Measurements from ENCODE around the gene IP6K1. TPM values are rescaled to one million over a fixed set of nuclear protein-coding genes. Genes with fewer than 3 reads are reported as not detected.

Gene IP6K1
- total RNA-seq, 1 experiment from 2014 or later = 42.2 TPM

- Mint-ChIP-seq H3K27ac (no peak overlapping the region; a peak in 1 of 7 replicates), H3K9me3 (no peaks in the 10 kb centered on the region; a peak in 1 of 5 replicates), H3K36me3 (ENCODE audit: insufficient read depth in 1 of 3, low read depth in 3 of 3) (peaks cover 10 to 21% (median 20%) of the 10 kb centered on the region in 3 experiments), H3K4me3 (no peak overlapping the region), H3K27me3 (ENCODE audit: low read depth) (no peaks in the 10 kb centered on the region; the same call in 1 of the 2 replicates), H3K4me1 (peaks cover 15 to 23% of the 10 kb centered on the region in 2 experiments)
- Histone ChIP-seq H3K23ac (ENCODE audit: insufficient read length, low read depth, low read length) (no peak overlapping the region), H3K79me2 (ENCODE audit: insufficient read depth, low read length) (peaks cover 2% of the 10 kb centered on the region; the same call in 1 of the 2 replicates), H3K18ac (ENCODE audit: insufficient read length, low read depth, low read length) (no peak overlapping the region), H2BK120ac (ENCODE audit: low read depth, low read length, poor library complexity, severe bottlenecking) (no peak overlapping the region), H3K27ac (ENCODE audit: insufficient read length, low read depth, low read length) (no peak overlapping the region), H3K79me1 (ENCODE audit: insufficient read depth, low read depth, low read length, poor library complexity, severe bottlenecking) (peaks cover 4% of the 10 kb centered on the region), H3K9ac (ENCODE audit: extremely low read depth, insufficient read length, low read length) (no peak overlapping the region), H2BK15ac (ENCODE audit: low read depth, low read length) (no peak overlapping the region), H2BK12ac (ENCODE audit: insufficient read length, low read depth, low read length) (no peak overlapping the region), H3K14ac (ENCODE audit: insufficient read depth, low read length) (no peak overlapping the region), H3K4ac (ENCODE audit: low read depth, low read length) (no peak overlapping the region), H3T11ph (ENCODE audit: low read length) (no peak overlapping the region), H2BK5ac (ENCODE audit: insufficient read length, low read length) (no peak overlapping the region), H3K27me3 (ENCODE audit: insufficient read depth, low read length) (no peaks in the 10 kb centered on the region; the same call in 1 of the 2 replicates), H3K56ac (ENCODE audit: insufficient read length, low read depth, low read length) (no peak overlapping the region), H4K91ac (ENCODE audit: insufficient read length, low read depth, low read length) (no peak overlapping the region), H4K20me1 (ENCODE audit: control insufficient read depth, insufficient read depth, insufficient read length) (no peaks in the 10 kb centered on the region), H4K8ac (replicated peaks; ENCODE audit: insufficient read length, low read depth, low read length) (no peak overlapping the region), H2BK20ac (ENCODE audit: low read depth, low read length, poor library complexity, severe bottlenecking) (no peak overlapping the region), H2AFZ (ENCODE audit: low read length) (no peak overlapping the region), H3K4me1 (ENCODE audit: insufficient read depth, low read length) (no peaks in the 10 kb centered on the region), H2AK5ac (ENCODE audit: insufficient read length, low read length) (no peak overlapping the region), H3K4me2 (ENCODE audit: insufficient read depth, insufficient read length, low read length) (no peak overlapping the region), H3K9me3 (ENCODE audit: control insufficient read depth, low read depth, low read length) (no peaks in the 10 kb centered on the region), H4K5ac (ENCODE audit: insufficient read length, low read depth, low read length) (no peak overlapping the region), H3K23me2 (ENCODE audit: insufficient read length, low read depth, low read length, poor library complexity, severe bottlenecking) (peaks cover 5% of the 10 kb centered on the region)
- no peak for DNase-seq
- TF ChIP-seq, protein P1, sequence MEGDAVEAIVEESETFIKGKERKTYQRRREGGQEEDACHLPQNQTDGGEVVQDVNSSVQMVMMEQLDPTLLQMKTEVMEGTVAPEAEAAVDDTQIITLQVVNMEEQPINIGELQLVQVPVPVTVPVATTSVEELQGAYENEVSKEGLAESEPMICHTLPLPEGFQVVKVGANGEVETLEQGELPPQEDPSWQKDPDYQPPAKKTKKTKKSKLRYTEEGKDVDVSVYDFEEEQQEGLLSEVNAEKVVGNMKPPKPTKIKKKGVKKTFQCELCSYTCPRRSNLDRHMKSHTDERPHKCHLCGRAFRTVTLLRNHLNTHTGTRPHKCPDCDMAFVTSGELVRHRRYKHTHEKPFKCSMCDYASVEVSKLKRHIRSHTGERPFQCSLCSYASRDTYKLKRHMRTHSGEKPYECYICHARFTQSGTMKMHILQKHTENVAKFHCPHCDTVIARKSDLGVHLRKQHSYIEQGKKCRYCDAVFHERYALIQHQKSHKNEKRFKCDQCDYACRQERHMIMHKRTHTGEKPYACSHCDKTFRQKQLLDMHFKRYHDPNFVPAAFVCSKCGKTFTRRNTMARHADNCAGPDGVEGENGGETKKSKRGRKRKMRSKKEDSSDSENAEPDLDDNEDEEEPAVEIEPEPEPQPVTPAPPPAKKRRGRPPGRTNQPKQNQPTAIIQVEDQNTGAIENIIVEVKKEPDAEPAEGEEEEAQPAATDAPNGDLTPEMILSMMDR (conservative IDR thresholded peaks at IDR 0.05) = no peak
- WGBS (ENCODE audit: extremely low coverage, insufficient read length, low lambda C conversion rate) = no CpG with 5 or more reads among the region's 5 CpGs
Observed at GRCh38 chr3:49787536-49787935, 1.2 kb upstream of the IP6K1 start.
